RWPE2 (cell line): ENCODE results near the gene HPSE2.

Experiments
- ATAC-seq: fragments of 200-7000 bp; cut with Tn5 transposase; 3 replicates; pipeline ENCODE4 v1.9.1; 2021; ENCODE audit warnings: low read depth
- DNase-seq: peaks from one replicate; pipeline ENCODE4 v3.0.0-alpha.2; 2020; ENCODE audit warnings: low spot score
- H3K27ac ChIP-seq: fragments of 450-650 bp; 2 replicates; pipeline ENCODE4 v1.5.1; 2017; ENCODE audit warnings: mild to moderate bottlenecking; ENCODE audit not compliant: poor library complexity, severe bottlenecking
- H3K27me3 ChIP-seq: fragments of 250-450 bp; sonication (Bioruptor Pico); 2 replicates; pipeline ENCODE4 v1.5.1; 2021; ENCODE audit warnings: mild to moderate bottlenecking, moderate library complexity; ENCODE audit not compliant: insufficient read depth, poor library complexity, severe bottlenecking
- H3K36me3 ChIP-seq: fragments of 250-450 bp; sonication (Bioruptor Pico); 2 replicates; pipeline ENCODE4 v1.5.1; 2020; ENCODE audit warnings: low read depth, mild to moderate bottlenecking, moderate library complexity
- H3K4me1 ChIP-seq: fragments of 250-450 bp; sonication (Bioruptor Pico); 2 replicates; pipeline ENCODE4 v1.5.1; 2021; ENCODE audit warnings: mild to moderate bottlenecking, moderate library complexity; ENCODE audit not compliant: insufficient read depth, poor library complexity, severe bottlenecking
- H3K4me3 ChIP-seq: fragments of 250-450 bp; sonication (Bioruptor Pico); 2 replicates; pipeline ENCODE4 v1.5.1; 2021; ENCODE audit warnings: mild to moderate bottlenecking, moderate library complexity; ENCODE audit not compliant: severe bottlenecking
- H3K9me3 ChIP-seq: fragments of 250-450 bp; sonication (Bioruptor Pico); 2 replicates; pipeline ENCODE4 v1.5.1; 2021; ENCODE audit warnings: mild to moderate bottlenecking, moderate library complexity; ENCODE audit not compliant: severe bottlenecking
- TF ChIP-seq, protein P1 (sequence below): fragments of 450-650 bp; IDR thresholded peaks from one replicate; pipeline ENCODE4 v1.5.1; 2017; ENCODE audit warnings: mild to moderate bottlenecking, moderate library complexity; ENCODE audit not compliant: poor library complexity, severe bottlenecking

Gene HPSE2

GRCh38 chr10:98800263-98800662 lies 435.4 kb downstream of the HPSE2 start:
- no peak overlapping the region for H3K27ac ChIP-seq
- TF ChIP-seq, protein P1, sequence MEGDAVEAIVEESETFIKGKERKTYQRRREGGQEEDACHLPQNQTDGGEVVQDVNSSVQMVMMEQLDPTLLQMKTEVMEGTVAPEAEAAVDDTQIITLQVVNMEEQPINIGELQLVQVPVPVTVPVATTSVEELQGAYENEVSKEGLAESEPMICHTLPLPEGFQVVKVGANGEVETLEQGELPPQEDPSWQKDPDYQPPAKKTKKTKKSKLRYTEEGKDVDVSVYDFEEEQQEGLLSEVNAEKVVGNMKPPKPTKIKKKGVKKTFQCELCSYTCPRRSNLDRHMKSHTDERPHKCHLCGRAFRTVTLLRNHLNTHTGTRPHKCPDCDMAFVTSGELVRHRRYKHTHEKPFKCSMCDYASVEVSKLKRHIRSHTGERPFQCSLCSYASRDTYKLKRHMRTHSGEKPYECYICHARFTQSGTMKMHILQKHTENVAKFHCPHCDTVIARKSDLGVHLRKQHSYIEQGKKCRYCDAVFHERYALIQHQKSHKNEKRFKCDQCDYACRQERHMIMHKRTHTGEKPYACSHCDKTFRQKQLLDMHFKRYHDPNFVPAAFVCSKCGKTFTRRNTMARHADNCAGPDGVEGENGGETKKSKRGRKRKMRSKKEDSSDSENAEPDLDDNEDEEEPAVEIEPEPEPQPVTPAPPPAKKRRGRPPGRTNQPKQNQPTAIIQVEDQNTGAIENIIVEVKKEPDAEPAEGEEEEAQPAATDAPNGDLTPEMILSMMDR = no peak
- H3K4me1 ChIP-seq = no peaks in the 10 kb centered on the region
- H3K4me3 ChIP-seq = no peak overlapping the region
- no peaks in the 10 kb centered on the region for H3K27me3 ChIP-seq
- H3K9me3 ChIP-seq = no peaks in the 10 kb centered on the region
- ATAC-seq (no peak), DNase-seq (no peak)
- no peaks in the 10 kb centered on the region for H3K36me3 ChIP-seq

DNA sequence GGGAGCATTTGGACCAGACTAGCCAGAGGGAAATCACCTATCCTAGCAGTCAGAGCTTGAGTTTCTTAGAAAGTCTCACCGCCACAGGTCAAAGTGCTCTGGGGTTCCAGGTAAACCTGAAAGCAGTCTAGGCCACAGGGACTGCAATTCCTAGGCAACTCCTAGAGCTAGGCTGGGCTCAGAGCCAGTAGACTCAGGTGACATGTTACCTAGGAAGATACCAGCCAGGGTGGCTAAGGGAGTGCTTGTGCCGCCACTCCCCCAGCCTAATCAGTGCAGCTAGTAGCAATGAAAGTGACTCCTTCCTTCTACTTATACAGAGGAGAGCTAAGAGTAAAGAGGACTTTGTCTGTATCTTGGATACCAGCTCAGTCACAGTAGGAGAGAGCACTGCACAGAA lies 440.2 kb downstream of the HPSE2 start:
- Histone ChIP-seq H3K36me3 (no peaks in the 10 kb centered on the region), H3K27me3 (no peaks in the 10 kb centered on the region), H3K27ac (no peak overlapping the region), H3K4me3 (no peak overlapping the region), H3K9me3 (no peaks in the 10 kb centered on the region), H3K4me1 (no peaks in the 10 kb centered on the region)
- TF ChIP-seq, protein P1 = no peak
- DNase-seq (no peak), ATAC-seq (no peak)

DNA sequence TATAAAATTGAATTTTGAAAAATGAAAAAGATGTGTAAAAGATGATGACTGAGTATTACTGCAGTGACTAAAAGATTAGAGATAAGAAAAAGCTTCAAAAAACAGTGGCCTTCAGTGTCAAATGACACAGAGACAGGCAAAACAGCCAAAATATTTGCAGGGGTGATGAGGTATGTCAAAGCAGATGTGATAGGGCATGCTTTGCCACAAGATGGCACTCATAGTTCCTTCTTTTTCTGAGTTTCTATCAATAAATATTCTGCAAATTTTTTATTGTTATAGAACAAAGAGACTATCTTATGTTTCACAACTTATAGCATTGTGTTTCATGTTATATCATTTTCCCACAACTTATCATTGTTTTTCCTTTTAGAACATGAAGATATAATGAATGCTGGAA lies 444.8 kb downstream of the HPSE2 start:
- Histone ChIP-seq H3K4me3 (no peak overlapping the region), H3K27me3 (no peaks in the 10 kb centered on the region), H3K9me3 (no peaks in the 10 kb centered on the region), H3K27ac (no peak overlapping the region), H3K36me3 (no peaks in the 10 kb centered on the region), H3K4me1 (no peaks in the 10 kb centered on the region)
- DNase-seq (no peak), ATAC-seq (no peak)
- TF ChIP-seq, protein P1 = peak; percentile 47

GRCh38 chr10:98778277-98778759 lies 457.3 kb downstream of the HPSE2 start:
- DNase-seq = no peak
- Histone ChIP-seq H3K27ac (no peak overlapping the region), H3K4me3 (no peak overlapping the region), H3K4me1 (no peaks in the 10 kb centered on the region), H3K9me3 (no peaks in the 10 kb centered on the region), H3K36me3 (no peaks in the 10 kb centered on the region), H3K27me3 (peaks cover 3% of the 10 kb centered on the region)
- no peak for ATAC-seq
- TF ChIP-seq, protein P1 = no peak

- Histone ChIP-seq H3K27me3 (peaks cover 3% of the 10 kb centered on the region), H3K4me1 (no peaks in the 10 kb centered on the region), H3K9me3 (no peaks in the 10 kb centered on the region), H3K27ac (no peak overlapping the region), H3K36me3 (no peaks in the 10 kb centered on the region), H3K4me3 (no peak overlapping the region)
- TF ChIP-seq, protein P1 = no peak
- no peak for ATAC-seq
- DNase-seq = no peak
These were observed 477.2 kb downstream of the HPSE2 start for GRCh38 chr10:98758463-98758862.
